NT2/D1 (cell line): ENCODE data around the gene PRR18.
"Not testable (repeated sequence)": the region's sequence is repeated elsewhere in the genome, so short reads cannot be mapped to it uniquely, and the experiment has no call there.

Experiments
- SUZ12 ChIP-seq: IDR thresholded peaks from 2 replicates; pipeline ENCODE4 v1.6.1; 2011; ENCODE audit not compliant: insufficient read length, insufficient read depth; ENCODE audit errors: extremely low read depth
- YY1 ChIP-seq: IDR thresholded peaks from 2 replicates; pipeline ENCODE4 v1.6.1; 2011; ENCODE audit not compliant: insufficient read length, insufficient read depth
- ZNF274 ChIP-seq: IDR thresholded peaks from 2 replicates; pipeline ENCODE4 v1.6.1; 2011; ENCODE audit warnings: mild to moderate bottlenecking, low read depth, low read length

DNA sequence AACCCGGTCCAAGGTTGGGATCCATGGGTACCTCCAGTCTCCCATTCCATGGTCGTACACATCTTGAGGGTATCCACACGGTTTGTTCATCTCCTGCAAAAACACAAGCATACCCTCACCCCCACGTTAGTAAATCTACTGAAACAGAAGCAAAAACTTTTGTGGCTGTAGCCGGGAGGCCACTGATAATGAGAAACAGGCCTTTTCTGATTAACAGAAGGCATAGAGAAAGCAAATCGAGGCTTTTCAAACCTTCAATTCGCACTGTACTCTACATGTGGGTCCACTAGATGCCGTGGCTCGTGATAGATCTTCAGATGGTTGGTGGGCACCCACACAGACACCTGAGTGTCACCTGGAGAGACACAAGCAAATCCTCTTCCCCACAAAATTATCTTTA is 37.5 kb upstream of the PRR18 start:
- not testable (repeated sequence) for TF ChIP-seq YY1, SUZ12, ZNF274
